OCI-M2 (cell line): Measurements from ENCODE around the gene WDR7.

ENCODE experiments used
- DNase-seq: peaks from one replicate; lab custom pipeline; 2025; ENCODE audit not compliant: unreplicated experiment; lab: John Stamatoyannopoulos, UW

Gene WDR7

GRCh38 chr18:56795381-56795780 is 144.2 kb downstream of the WDR7 start:
- no peak for DNase-seq

DNA sequence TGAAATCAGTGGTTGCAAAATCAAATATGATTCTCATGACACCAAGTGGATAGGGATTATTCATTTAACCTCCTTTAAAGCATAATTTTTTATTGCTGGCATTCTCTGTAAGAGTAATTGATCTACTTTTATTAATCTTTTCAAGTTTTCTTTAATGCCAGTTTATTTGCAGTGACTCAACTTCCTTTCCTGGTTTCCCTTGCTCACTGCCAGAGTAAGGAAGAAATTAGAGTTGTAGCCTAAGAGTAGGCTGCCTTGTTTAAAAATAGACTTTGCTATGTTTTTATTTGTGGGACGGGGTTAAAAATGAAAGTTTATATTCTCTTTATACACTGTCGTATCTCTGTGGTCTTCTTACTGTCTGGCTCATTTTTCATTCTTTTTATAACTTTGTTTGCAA is 148.6 kb downstream of the WDR7 start:
- no peak for DNase-seq

GRCh38 chr18:56803051-56803450 is 151.9 kb downstream of the WDR7 start:
- DNase-seq = no peak

GRCh38 chr18:56804395-56804794 is 153.2 kb downstream of the WDR7 start:
- no peak for DNase-seq

- DNase-seq = no peak
These were observed 156.7 kb downstream of the WDR7 start for GRCh38 chr18:56807901-56808300.

GRCh38 chr18:56812674-56813073 is 161.5 kb downstream of the WDR7 start:
- DNase-seq = no peak

GRCh38 chr18:56815926-56816325 is 164.8 kb downstream of the WDR7 start:
- no peak for DNase-seq

DNA sequence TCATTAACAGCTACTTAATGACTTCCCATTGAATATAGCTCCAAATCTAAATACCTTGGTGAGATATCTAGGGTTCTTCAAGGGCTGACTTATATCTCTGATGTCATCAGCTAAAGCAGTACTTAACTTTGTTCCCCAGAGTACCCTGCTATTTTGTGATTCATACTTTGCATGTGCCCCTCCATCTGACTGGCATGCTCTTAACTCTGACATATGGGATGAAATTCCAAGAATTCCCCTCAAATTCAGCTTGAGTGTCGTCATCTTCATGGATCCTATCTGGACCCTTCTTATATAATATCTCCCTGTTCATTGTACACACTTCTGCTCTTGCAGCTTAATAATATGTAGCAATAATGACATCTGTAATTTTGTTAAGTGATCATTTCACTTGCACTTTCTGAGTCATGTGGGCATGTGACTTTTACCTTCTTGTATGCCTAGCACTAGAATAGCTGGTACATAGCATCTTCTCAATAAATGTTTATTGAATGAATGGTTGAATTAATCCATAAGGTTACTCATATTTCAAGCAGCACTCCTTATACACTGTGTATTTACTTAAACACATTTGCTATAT is 172.9 kb downstream of the WDR7 start:
- DNase-seq = no peak

DNA sequence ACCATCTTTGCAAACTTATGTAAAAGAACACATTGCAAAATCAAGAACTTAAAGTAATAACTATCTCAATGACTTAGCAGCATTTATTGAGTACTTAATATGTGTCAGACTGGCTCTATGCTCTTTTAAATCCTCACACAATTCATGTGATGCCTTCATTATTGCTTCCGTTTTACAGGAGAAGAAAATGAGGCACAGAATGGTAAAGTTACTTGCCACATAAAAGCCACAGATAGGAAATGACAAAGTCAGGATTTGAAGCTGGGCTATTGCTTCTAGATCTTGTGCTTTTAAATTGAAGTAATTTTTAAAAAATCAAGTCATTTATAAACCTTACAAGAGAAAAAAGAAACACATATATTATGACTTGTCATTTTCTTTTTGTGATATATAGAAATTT is 174.2 kb downstream of the WDR7 start:
- DNase-seq = no peak

- no peak for DNase-seq
These were observed 174.7 kb downstream of the WDR7 start for GRCh38 chr18:56825878-56826277.

DNA sequence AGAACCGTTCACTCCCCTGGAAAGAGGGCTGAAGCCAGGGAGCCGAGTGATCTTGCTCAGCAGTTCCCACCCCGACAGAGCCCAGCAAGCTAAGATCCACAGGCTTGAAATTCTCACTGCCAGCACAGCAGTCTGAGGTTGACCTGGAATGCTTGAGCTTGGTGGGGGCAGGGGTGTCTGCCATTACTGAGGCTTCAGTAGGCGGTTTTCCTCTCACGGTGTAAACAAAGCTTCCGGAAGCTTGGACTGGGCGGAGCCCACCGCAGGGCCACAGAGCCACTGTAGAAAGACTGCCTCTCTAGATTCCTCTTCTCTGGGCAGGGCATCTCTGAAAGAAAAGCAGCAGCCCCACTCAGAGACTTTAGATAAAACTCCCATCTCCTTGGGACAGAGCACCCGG is 180.8 kb downstream of the WDR7 start:
- no peak for DNase-seq

DNA sequence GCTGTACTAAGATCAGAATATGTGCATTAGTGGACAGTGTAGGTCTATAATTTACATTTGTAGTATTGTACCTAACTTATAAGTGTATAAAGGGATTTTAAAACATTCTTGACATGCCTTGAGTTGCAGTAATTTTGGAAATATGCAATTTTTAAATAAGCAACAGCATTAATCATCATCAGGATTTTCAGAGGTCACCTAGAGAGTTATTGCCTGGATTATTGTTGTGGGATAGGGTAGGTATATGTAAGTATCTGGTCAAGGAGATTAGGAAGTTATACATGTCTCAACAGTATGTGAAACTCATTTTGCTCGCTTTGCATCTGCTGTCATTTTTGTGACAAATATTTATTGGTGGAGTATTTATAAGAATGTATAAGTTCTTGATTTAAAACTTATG is 184.2 kb downstream of the WDR7 start:
- no peak for DNase-seq

- no peak for DNase-seq
These were observed 185.0 kb downstream of the WDR7 start for GRCh38 chr18:56836173-56836572.

- no peak for DNase-seq
These were observed 190.7 kb downstream of the WDR7 start for GRCh38 chr18:56841836-56842235.

DNA sequence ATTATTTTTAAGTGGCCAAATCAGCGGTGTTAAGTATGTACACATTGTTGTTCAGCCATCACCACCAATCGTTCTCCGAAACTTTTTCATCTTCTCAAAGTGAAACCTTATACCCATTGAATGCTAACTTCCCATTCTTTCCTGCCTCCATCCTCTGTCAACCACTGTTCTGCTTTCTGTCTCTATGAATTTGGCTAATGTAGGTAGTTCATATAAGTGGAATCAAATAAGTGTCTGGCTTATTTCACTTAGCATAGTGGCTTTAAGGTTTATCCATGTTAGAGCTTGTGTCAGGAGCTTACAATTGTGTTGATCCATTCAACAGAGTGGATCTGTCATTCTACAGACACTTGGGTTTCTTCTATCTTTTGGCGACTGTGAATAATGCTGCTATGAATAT is 192.1 kb downstream of the WDR7 start:
- DNase-seq = no peak

GRCh38 chr18:56844556-56844955 is 193.4 kb downstream of the WDR7 start:
- no peak for DNase-seq

- no peak for DNase-seq
These were observed 200.6 kb downstream of the WDR7 start for GRCh38 chr18:56851774-56852173.

- no peak for DNase-seq
These were observed 202.8 kb downstream of the WDR7 start for GRCh38 chr18:56853961-56854360.

GRCh38 chr18:56861244-56861643 is 210.1 kb downstream of the WDR7 start:
- no peak for DNase-seq

DNA sequence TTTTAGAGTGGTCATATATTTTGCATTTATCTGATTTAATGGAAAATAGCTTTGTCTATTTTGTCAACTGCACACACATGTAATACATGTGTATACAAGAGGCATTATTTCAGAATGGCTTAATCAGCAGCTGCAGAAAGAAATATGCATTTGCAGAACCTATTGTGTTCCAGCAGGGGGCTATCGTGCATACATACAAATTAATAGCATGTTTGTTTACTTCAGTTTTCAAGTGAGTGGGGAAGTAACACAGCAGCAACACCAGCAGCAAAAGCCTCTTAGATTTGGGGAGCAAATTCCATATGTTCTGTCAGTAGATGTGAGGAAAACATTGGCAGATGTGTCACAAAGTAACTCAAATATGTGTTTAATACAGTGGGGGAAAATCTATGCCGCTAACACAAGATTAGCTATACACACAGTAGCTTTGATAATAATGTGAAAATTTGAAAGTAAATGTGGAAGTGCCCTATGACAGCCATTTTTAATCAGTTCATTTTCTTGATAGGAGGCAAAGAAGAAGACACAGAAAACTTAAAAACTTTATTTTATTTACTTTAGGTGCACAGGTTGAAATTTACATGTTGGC is 218.1 kb downstream of the WDR7 start:
- DNase-seq = no peak

DNA sequence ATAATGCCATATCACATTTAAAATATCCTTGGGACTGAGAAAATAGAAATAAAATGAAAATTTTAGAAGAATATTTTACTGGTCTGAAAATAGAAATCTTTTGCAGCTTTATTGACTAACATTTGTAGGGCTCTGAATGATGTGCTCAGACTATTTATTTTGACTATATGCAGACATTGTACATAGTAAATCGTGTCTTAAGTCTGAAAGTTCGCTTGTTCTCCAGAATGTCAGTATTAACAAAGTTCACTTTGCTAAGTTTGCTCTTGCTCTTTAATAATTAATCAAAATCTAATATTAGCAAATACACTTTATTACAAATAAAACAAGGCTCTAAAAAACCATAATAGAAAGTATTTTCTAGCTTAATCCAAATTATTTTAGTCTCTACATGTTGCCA is 219.8 kb downstream of the WDR7 start:
- no peak for DNase-seq

GRCh38 chr18:56872140-56872539 is 221.0 kb downstream of the WDR7 start:
- DNase-seq = no peak

DNA sequence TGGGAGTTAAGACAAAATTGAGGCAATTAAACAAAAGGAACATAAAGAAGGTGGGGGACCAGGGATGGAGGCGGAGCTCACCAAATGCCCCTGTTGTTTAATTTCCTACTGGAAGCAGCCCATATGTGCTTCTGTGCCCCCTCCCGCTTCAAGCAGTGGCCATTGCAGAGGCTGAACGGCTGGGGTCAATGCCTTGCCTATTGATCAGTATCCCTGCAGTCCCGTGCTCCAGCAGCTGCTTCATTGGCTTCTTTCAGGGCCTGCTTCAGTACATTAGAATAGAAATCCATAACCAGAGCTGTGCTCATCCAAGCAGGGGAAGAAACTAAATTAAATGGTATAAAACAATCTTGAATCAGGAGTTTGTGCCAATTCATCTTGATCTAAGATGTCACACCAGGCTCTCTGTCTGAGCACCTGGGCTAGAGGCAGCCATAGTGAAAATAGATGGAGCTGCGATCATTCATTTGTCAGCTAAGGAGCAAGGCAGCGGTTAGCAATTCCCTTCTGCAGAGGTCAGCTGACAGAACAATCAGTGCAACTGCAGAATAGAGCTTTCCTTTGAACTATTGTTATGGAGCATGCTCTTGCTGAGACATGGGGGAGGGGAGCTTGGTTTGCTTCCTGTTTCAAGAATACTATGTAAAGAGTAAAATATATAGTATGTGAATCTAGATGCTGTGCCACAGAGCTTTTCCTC is 222.4 kb downstream of the WDR7 start:
- DNase-seq = no peak
